NCI-H524 treated with DMSO at 0.1 percent for 48 hours (cell line): Measurements from ENCODE around the gene CASKIN1.
A peak's percentile ranks its signal among the peaks of the same experiment; 100 is the strongest.

Source experiments
- DNase-seq: peaks from one replicate; lab custom pipeline; 2025; lab: John Stamatoyannopoulos, UW

CASKIN1 gene

GRCh38 chr16:2233046-2233775, 36.8 kb upstream of the CASKIN1 start:
- no peak for DNase-seq

GRCh38 chr16:2232094-2232990, 35.9 kb upstream of the CASKIN1 start:
- no peak for DNase-seq

- no peak for DNase-seq
Observed at GRCh38 chr16:2231016-2231931, 34.9 kb upstream of the CASKIN1 start.

- no peak for DNase-seq
Observed at GRCh38 chr16:2230376-2230775, 34.0 kb upstream of the CASKIN1 start.

- DNase-seq, result no peak
Observed at GRCh38 chr16:2229632-2230250, 33.3 kb upstream of the CASKIN1 start.

GRCh38 chr16:2229091-2229490, 32.7 kb upstream of the CASKIN1 start:
- DNase-seq, result no peak

- DNase-seq, result no peak
Observed at GRCh38 chr16:2228161-2228824, 31.9 kb upstream of the CASKIN1 start.

GRCh38 chr16:2226918-2227317, 30.5 kb upstream of the CASKIN1 start:
- DNase-seq, result no peak

GRCh38 chr16:2226245-2226793, 29.9 kb upstream of the CASKIN1 start:
- no peak for DNase-seq

GRCh38 chr16:2223942-2224486, 27.6 kb upstream of the CASKIN1 start:
- no peak for DNase-seq

GRCh38 chr16:2223221-2223941, 27.0 kb upstream of the CASKIN1 start, which contains the start of gene E4F1:
Gene E4F1 (plus strand): TSS chr16:2223591. CDS start chr16:2223614, 23 bp downstream.
- DNase-seq, result peak; percentile 98

GRCh38 chr16:2216330-2216729, 19.9 kb upstream of the CASKIN1 start:
- DNase-seq, result no peak

GRCh38 chr16:2214719-2214968, 18.2 kb upstream of the CASKIN1 start, which contains the start of gene PGP:
Gene PGP (minus strand): TSS chr16:2214840. CDS start chr16:2214777, 63 bp downstream.
- no peak for DNase-seq

- DNase-seq, result no peak
Observed at GRCh38 chr16:2213817-2214718, 17.7 kb upstream of the CASKIN1 start.

- no peak for DNase-seq
Observed at GRCh38 chr16:2212362-2213324, 16.2 kb upstream of the CASKIN1 start.

- DNase-seq, result no peak
Observed at GRCh38 chr16:2211923-2212347, 15.5 kb upstream of the CASKIN1 start.
